HepG2 (cell line): Measurements from ENCODE around the gene C11orf68. TPM values are rescaled to one million over a fixed set of nuclear protein-coding genes. Genes with fewer than 3 reads are reported as not detected.

Source experiments
- FIP1L1 ChIP-seq: fragments of 200-400 bp; formaldehyde crosslinking; IDR thresholded peaks from 2 replicates; pipeline ENCODE4 v1.6.1; 2018; ENCODE audit warnings: low read depth, mild to moderate bottlenecking, low read length, moderate library complexity, borderline replicate concordance; ENCODE audit not compliant: insufficient read depth
- FOXJ3 ChIP-seq: sonication (generic); formaldehyde crosslinking; IDR thresholded peaks from 2 replicates; pipeline ENCODE4 v1.4.0; 2020; ENCODE audit warnings: missing genetic modification reagents, mild to moderate bottlenecking, borderline replicate concordance
- JUND ChIP-seq: sonication (generic); formaldehyde crosslinking; IDR thresholded peaks from 2 replicates; pipeline ENCODE4 v1.8.0; 2022; ENCODE audit warnings: mild to moderate bottlenecking, missing genetic modification reagents
- NONO ChIP-seq, 2 experiments: fragments of 450-650 bp in 1 of 2; sonication (generic) in 1 of 2; formaldehyde crosslinking in 1 of 2; IDR thresholded peaks in 1 of 2; conservative IDR thresholded peaks in 1 of 2; 2 replicates each; pipeline versions ENCODE4 v1.6.1 to v1.8.0; 2017 to 2022; ENCODE audit warnings: mild to moderate bottlenecking in 1 of 2, missing genetic modification reagents in 1 of 2, moderate library complexity in 1 of 2
- NR2F2 ChIP-seq: IDR thresholded peaks from 2 replicates; pipeline ENCODE4 v1.6.1; 2012; ENCODE audit warnings: low read depth, inconsistent platforms, borderline replicate concordance
- PCBP1 ChIP-seq: fragments of 200-400 bp; formaldehyde crosslinking; IDR thresholded peaks from 2 replicates; pipeline ENCODE4 v1.6.1; 2017; ENCODE audit warnings: mild to moderate bottlenecking, low read depth, low read length, borderline replicate concordance
- POLR2A ChIP-seq, 2 experiments: IDR thresholded peaks; 2 replicates each; pipeline ENCODE4 v1.6.1; 2011; ENCODE audit warnings: low read depth in 2 of 2, low read length in 2 of 2, mild to moderate bottlenecking in 1 of 2, moderate library complexity in 1 of 2; ENCODE audit not compliant: insufficient read depth in 1 of 2
- RBFOX2 ChIP-seq: fragments of 200-400 bp; formaldehyde crosslinking; IDR thresholded peaks from 2 replicates; pipeline ENCODE4 v1.6.1; 2017; ENCODE audit warnings: low read depth, mild to moderate bottlenecking, low read length
- SCMH1 ChIP-seq: sonication (generic); formaldehyde crosslinking; IDR thresholded peaks from 2 replicates; pipeline ENCODE4 v1.9.0; 2021; ENCODE audit warnings: missing genetic modification reagents, mild to moderate bottlenecking, borderline replicate concordance
- SMARCC2 ChIP-seq: fragments of 450-650 bp; IDR thresholded peaks from 2 replicates; pipeline ENCODE4 v1.6.1; 2017; ENCODE audit warnings: antibody characterized with exemption, mild to moderate bottlenecking
- SUZ12 ChIP-seq: fragments of 150-350 bp; IDR thresholded peaks from 2 replicates; pipeline ENCODE4 v1.6.1; 2014; ENCODE audit warnings: low read depth, low read length
- YY1 ChIP-seq: IDR thresholded peaks from 2 replicates; pipeline ENCODE4 v1.6.1; 2011; ENCODE audit warnings: low read length, low read depth, moderate library complexity, mild to moderate bottlenecking; ENCODE audit not compliant: insufficient read depth, insufficient replicate concordance
- ZBTB7B ChIP-seq: sonication (generic); formaldehyde crosslinking; IDR thresholded peaks from 2 replicates; pipeline ENCODE4 v1.4.0; 2020; ENCODE audit warnings: missing genetic modification reagents
- ZFP90 ChIP-seq: sonication (generic); formaldehyde crosslinking; IDR thresholded peaks from 2 replicates; pipeline ENCODE4 v1.8.0; 2022; ENCODE audit warnings: missing genetic modification reagents, mild to moderate bottlenecking, inconsistent platforms, borderline replicate concordance
- ZNF263 ChIP-seq: sonication (generic); formaldehyde crosslinking; IDR thresholded peaks from 2 replicates; pipeline ENCODE4 v1.4.0; 2020; ENCODE audit warnings: missing genetic modification reagents
- ZNF282 ChIP-seq: fragments of 450-650 bp; IDR thresholded peaks from 2 replicates; pipeline ENCODE4 v1.6.1; 2018; ENCODE audit not compliant: partially characterized antibody
- ZNF792 ChIP-seq: IDR thresholded peaks from 2 replicates; pipeline ENCODE4 v1.6.1; 2016
- polyA plus RNA-seq, 8 experiments: library from polyadenylated mRNA; depleted of rRNA in 3 of 8; stranded (reverse) in 7 of 8; unstranded in 1 of 8; fragments of >200 nt; fragmentation: Illumina TruSeq in 4 of 8; extraction: Trizol in 4 of 8; gene quantifications; 2 replicates each; pipeline versions ENCODE4 v1.2.1 to v1.2.3, GENCODE V29; 2011 to 2016; ENCODE audit warnings: low read depth in 4 of 8, missing spikeins in 1 of 8, mixed read lengths in 1 of 8; ENCODE audit not compliant: insufficient read depth in 1 of 8
- total RNA-seq, 5 experiments: library from RNA; depleted of rRNA; stranded (reverse); fragments of >200 nt; fragmentation: Illumina TruSeq; extraction: Trizol; gene quantifications; 2 replicates each; pipeline ENCODE4 v1.2.3, GENCODE V29; 2016; ENCODE audit warnings: low read depth in 1 of 5
- TF ChIP-seq, protein P1 (sequence below): IDR thresholded peaks from 2 replicates; pipeline ENCODE4 v1.6.1; 2016; ENCODE audit warnings: low read depth, borderline replicate concordance
- TF ChIP-seq, protein P2 (sequence below): sonication (generic); formaldehyde crosslinking; IDR thresholded peaks from 2 replicates; pipeline ENCODE4 v1.5.1; 2020; ENCODE audit warnings: missing genetic modification reagents, mild to moderate bottlenecking, borderline replicate concordance
- TF ChIP-seq, protein P3 (sequence below): sonication (generic); formaldehyde crosslinking; IDR thresholded peaks from 2 replicates; pipeline ENCODE4 v1.4.0; 2020; ENCODE audit warnings: mild to moderate bottlenecking, low read depth, missing genetic modification reagents
- TF ChIP-seq, protein P4 (sequence below): sonication (generic); formaldehyde crosslinking; IDR thresholded peaks from 2 replicates; pipeline ENCODE4 v1.8.0; 2022; ENCODE audit warnings: missing genetic modification reagents, mild to moderate bottlenecking, inconsistent platforms, borderline replicate concordance
- TF ChIP-seq, protein P5 (sequence below): sonication (generic); formaldehyde crosslinking; IDR thresholded peaks from 2 replicates; pipeline ENCODE4 v1.8.0; 2022; ENCODE audit warnings: low read depth, missing genetic modification reagents
- TF ChIP-seq, protein P6 (sequence below): IDR thresholded peaks from 2 replicates; pipeline ENCODE4 v1.6.1; 2016; ENCODE audit warnings: missing compliant biosample characterization, missing genetic modification reagents, borderline replicate concordance

Gene C11orf68
- total and polyA plus RNA-seq, 2 of the 13 experiments (the other 11 are each of a cell fraction or from before 2014, with no cell fraction given) = 8.4 to 28.3 TPM

DNA sequence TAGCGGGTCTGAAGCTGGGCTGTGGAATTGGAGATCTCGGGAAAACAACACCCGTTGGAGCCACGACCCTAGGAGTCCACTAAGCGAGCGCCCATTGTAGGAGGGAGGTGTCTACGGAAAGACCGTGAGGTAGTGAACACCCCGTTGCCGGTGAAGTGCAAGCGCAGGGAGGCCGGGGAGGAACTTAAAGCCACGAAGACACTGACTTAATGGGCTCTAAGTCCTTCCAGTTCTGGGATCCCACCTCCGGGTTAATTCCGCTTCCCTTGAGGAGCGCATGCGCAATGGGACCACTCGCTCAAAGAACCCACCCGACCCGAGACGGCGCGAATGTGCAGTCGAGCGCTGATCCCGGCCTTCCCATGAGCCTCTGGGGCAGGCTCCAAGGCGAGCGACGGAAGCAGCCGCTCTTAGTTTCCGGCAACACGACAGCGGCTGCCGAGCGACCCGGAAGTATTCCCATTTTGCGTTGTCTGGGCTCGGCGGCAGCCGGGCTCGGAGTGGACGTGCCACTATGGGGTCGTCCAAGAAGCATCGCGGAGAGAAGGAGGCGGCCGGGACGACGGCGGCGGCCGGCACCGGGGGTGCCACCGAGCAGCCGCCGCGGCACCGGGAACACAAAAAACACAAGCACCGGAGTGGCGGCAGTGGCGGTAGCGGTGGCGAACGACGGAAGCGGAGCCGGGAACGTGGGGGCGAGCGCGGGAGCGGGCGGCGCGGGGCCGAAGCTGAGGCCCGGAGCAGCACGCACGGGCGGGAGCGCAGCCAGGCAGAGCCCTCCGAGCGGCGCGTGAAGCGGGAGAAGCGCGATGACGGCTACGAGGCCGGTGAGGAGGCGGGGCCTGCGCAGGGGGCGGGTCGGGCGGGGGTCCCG lies 42.6 kb upstream of the C11orf68 start, which contains the start of gene SART1 (continued):
- TF ChIP-seq, protein P1, sequence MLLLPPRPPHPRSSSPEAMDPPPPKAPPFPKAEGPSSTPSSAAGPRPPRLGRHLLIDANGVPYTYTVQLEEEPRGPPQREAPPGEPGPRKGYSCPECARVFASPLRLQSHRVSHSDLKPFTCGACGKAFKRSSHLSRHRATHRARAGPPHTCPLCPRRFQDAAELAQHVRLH = peak; percentile 55; the same call in 1 of the 2 replicates
- TF ChIP-seq ZNF263 (CRISPR knock-in tag) (0 out of 2 replicates have a peak, but pooled peaks have one; percentile 35), NONO (IDR thresholded peaks at IDR 0.05) (no peak), NONO (CRISPR knock-in tag; conservative IDR thresholded peaks at IDR 0.05) (peak; percentile 92), YY1 (peak; percentile 87), ZBTB7B (CRISPR knock-in tag) (peak; percentile 77; the same call in 1 of the 2 replicates), JUND (CRISPR knock-in tag) (0 out of 2 replicates have a peak, but pooled peaks have one; percentile 46), ZNF282 (no peak), SMARCC2 (no peak), FIP1L1 (no peak), SCMH1 (CRISPR knock-in tag) (no peak), ZNF792 (CRISPR knock-in tag) (peak; percentile 68; the same call in 1 of the 2 replicates), ZFP90 (no peak), PCBP1 (0 out of 2 replicates have a peak, but pooled peaks have one; percentile 40), SUZ12 (peak; percentile 57), FOXJ3 (CRISPR knock-in tag) (peak; percentile 22; the same call in 1 of the 2 replicates), RBFOX2 (peak; percentile 95), POLR2A (IDR thresholded peaks at IDR 0.05; ENCODE audit: insufficient read depth in 1 of 2, low read depth in 2 of 2, low read length in 2 of 2) (peak; percentile 88 to 95), NR2F2 (no peak)
- TF ChIP-seq, protein P2, sequence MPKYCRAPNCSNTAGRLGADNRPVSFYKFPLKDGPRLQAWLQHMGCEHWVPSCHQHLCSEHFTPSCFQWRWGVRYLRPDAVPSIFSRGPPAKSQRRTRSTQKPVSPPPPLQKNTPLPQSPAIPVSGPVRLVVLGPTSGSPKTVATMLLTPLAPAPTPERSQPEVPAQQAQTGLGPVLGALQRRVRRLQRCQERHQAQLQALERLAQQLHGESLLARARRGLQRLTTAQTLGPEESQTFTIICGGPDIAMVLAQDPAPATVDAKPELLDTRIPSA (CRISPR knock-in tag) = no peak
- TF ChIP-seq, protein P3, sequence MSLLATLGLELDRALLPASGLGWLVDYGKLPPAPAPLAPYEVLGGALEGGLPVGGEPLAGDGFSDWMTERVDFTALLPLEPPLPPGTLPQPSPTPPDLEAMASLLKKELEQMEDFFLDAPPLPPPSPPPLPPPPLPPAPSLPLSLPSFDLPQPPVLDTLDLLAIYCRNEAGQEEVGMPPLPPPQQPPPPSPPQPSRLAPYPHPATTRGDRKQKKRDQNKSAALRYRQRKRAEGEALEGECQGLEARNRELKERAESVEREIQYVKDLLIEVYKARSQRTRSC (CRISPR knock-in tag) = no peak
- TF ChIP-seq, protein P4, sequence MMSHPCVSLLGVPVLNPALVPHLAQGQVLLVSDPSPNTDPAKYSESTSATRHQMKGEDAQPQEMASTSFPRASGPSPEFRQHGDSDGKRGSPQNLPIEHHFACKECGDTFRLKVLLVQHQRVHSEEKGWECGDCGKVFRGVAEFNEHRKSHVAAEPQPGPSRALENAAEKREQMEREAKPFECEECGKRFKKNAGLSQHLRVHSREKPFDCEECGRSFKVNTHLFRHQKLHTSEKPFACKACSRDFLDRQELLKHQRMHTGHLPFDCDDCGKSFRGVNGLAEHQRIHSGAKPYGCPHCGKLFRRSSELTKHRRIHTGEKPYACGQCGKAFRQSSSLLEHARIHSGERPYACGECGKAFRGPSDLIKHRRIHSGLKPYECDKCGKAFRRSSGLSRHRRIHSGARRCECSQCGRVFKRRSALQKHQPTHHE (CRISPR knock-in tag) = peak; percentile 83; the same call in 1 of the 2 replicates
- TF ChIP-seq, protein P5, sequence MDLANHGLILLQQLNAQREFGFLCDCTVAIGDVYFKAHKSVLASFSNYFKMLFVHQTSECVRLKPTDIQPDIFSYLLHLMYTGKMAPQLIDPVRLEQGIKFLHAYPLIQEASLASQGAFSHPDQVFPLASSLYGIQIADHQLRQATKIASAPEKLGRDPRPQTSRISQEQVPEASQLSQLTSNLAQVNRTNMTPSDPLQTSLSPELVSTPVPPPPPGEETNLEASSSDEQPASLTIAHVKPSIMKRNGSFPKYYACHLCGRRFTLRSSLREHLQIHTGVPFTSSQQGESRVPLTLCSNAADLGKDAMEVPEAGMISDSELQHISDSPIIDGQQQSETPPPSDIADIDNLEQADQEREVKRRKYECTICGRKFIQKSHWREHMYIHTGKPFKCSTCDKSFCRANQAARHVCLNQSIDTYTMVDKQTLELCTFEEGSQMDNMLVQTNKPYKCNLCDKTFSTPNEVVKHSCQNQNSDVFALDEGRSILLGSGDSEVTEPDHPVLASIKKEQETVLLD = peak; percentile 91
- TF ChIP-seq, protein P6, sequence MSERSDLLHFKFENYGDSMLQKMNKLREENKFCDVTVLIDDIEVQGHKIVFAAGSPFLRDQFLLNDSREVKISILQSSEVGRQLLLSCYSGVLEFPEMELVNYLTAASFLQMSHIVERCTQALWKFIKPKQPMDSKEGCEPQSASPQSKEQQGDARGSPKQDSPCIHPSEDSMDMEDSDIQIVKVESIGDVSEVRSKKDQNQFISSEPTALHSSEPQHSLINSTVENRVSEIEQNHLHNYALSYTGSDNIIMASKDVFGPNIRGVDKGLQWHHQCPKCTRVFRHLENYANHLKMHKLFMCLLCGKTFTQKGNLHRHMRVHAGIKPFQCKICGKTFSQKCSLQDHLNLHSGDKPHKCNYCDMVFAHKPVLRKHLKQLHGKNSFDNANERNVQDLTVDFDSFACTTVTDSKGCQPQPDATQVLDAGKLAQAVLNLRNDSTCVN (CRISPR knock-in tag) = no peak
